NB4 (cell line): ENCODE data around the gene TSPAN4.

Source experiments
- MAX ChIP-seq: IDR thresholded peaks from 2 replicates; pipeline ENCODE4 v1.6.1; 2011; ENCODE audit warnings: low read depth, low read length
- TF ChIP-seq, protein P1 (sequence below): IDR thresholded peaks from one replicate; pipeline ENCODE4 v1.5.1; 2012; ENCODE audit warnings: low read depth, low read length

DNA sequence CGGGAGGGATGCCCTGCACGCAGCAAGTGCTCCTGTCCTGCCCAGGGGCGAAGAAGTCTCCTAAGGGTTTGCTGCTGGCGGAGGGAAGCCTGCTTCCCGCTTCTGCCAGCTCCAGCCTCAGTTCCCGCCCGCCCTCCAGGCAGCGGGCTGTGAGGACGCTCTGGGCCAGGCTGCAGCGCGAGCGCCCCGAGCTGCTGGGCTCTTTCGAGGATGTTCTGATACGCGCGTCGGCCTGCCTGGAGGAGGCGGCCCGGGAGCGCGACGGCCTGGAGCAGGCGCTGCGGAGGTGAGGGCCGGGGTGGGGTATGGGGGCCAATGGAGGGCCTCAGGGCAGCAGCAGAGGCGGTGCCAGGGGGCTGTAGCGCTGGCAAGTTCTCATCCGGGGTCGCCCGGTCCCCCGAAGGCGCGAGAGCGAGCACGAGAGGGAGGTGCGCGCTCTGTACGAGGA is 12.8 kb upstream of the TSPAN4 start:
- TF ChIP-seq, protein P1, sequence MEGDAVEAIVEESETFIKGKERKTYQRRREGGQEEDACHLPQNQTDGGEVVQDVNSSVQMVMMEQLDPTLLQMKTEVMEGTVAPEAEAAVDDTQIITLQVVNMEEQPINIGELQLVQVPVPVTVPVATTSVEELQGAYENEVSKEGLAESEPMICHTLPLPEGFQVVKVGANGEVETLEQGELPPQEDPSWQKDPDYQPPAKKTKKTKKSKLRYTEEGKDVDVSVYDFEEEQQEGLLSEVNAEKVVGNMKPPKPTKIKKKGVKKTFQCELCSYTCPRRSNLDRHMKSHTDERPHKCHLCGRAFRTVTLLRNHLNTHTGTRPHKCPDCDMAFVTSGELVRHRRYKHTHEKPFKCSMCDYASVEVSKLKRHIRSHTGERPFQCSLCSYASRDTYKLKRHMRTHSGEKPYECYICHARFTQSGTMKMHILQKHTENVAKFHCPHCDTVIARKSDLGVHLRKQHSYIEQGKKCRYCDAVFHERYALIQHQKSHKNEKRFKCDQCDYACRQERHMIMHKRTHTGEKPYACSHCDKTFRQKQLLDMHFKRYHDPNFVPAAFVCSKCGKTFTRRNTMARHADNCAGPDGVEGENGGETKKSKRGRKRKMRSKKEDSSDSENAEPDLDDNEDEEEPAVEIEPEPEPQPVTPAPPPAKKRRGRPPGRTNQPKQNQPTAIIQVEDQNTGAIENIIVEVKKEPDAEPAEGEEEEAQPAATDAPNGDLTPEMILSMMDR, result no peak
- no peak for TF ChIP-seq MAX
